A549 (cell line): ENCODE data around the gene SIRPD. TPM values are rescaled to one million over a fixed set of nuclear protein-coding genes. Genes with fewer than 3 reads are reported as not detected.

Experiments
- ATAC-seq, 2 experiments: fragments of 200-7000 bp in 1 of 2; fragments of >200 bp in 1 of 2; cut with Nextera tagmentation in 1 of 2; cut with Tn5 transposase in 1 of 2; 3 replicates each; pipeline versions ENCODE4 v1.8.0 to v1.9.1; 2018 to 2020; ENCODE audit warnings: mild to moderate bottlenecking in 1 of 2, moderate library complexity in 1 of 2
- CTCF ChIA-PET: fragments of 300-600 bp; sonication (Branson Sonifier 250); formaldehyde crosslinking; extraction: SDS; loops from one replicate; lab custom pipeline; 2021; ENCODE audit warnings: antibody characterized with exemption, inconsistent platforms; lab: Yijun Ruan, JAX
- POLR2A ChIA-PET: fragments of 350-600 bp; formaldehyde crosslinking; extraction: SDS; loops from one replicate; lab custom pipeline; 2021; ENCODE audit warnings: antibody characterized with exemption, inconsistent platforms; lab: Yijun Ruan, JAX
- DNase-seq, 2 experiments: peaks; one replicate each; pipeline versions ENCODE4 v3.0.0 to v3.0.0-alpha.2; 2011 to 2016; ENCODE audit warnings: low read depth in 1 of 2, low spot score in 1 of 2
- FAIRE-seq: peaks from 2 replicates; lab custom pipeline; 2011; peaks lifted over from hg19 to GRCh38; lab: Jason Lieb, UNC
- H3K27ac ChIP-seq, 2 experiments: fragments of >200 bp; sonication (Bioruptor Twin); formaldehyde crosslinking; 3 replicates each; pipeline ENCODE4 v1.5.1; 2016 to 2017
- H3K4me1 ChIP-seq: fragments of >200 bp; sonication (Bioruptor Twin); formaldehyde crosslinking; 3 replicates; pipeline ENCODE4 v1.6.1; 2016
- H3K4me2 ChIP-seq: fragments of >200 bp; sonication (Bioruptor Twin); formaldehyde crosslinking; 3 replicates; pipeline ENCODE4 v1.6.1; 2016
- H3K4me3 ChIP-seq: fragments of >200 bp; sonication (Bioruptor Twin); formaldehyde crosslinking; 3 replicates; pipeline ENCODE4 v1.5.1; 2016
- H3K9me3 ChIP-seq: fragments of >200 bp; sonication (Bioruptor Twin); formaldehyde crosslinking; 3 replicates; pipeline ENCODE4 v1.6.1; 2016
- BHLHE40 ChIP-seq: IDR thresholded peaks from 2 replicates; pipeline ENCODE4 v1.6.1; 2012; ENCODE audit warnings: low read depth, low read length, inconsistent platforms
- CBX2 ChIP-seq: fragments of 200-600 bp; sonication (generic); IDR thresholded peaks from 2 replicates; pipeline ENCODE4 v1.6.1; 2016; ENCODE audit warnings: low read depth, mild to moderate bottlenecking, borderline replicate concordance
- EHF ChIP-seq: fragments of 250-450 bp; sonication (Bioruptor Pico); IDR thresholded peaks from 2 replicates; pipeline ENCODE4 v1.5.0; 2020; ENCODE audit warnings: mild to moderate bottlenecking
- EHMT2 ChIP-seq: fragments of 200-600 bp; sonication (generic); IDR thresholded peaks from 2 replicates; pipeline ENCODE4 v1.6.1; 2016; ENCODE audit warnings: antibody characterized with exemption, low read depth, mild to moderate bottlenecking, moderate library complexity
- EP300 ChIP-seq, 2 experiments: fragments of >200 bp; sonication (Bioruptor Twin); formaldehyde crosslinking; IDR thresholded peaks; 2 replicates in 1 of 2; 3 replicates in 1 of 2; pipeline ENCODE4 v1.6.1; 2016 to 2017
- FOXS1 ChIP-seq: fragments of 250-450 bp; sonication (Bioruptor Pico); IDR thresholded peaks from 2 replicates; pipeline ENCODE4 v1.5.0; 2020; ENCODE audit warnings: mild to moderate bottlenecking, moderate library complexity
- GATA3 ChIP-seq: IDR thresholded peaks from 2 replicates; pipeline ENCODE4 v1.6.1; 2012; ENCODE audit warnings: borderline replicate concordance
- HDAC2 ChIP-seq: fragments of 200-600 bp; sonication (generic); IDR thresholded peaks from 2 replicates; pipeline ENCODE4 v1.6.1; 2016
- HOXA7 ChIP-seq: fragments of 250-450 bp; sonication (Bioruptor Pico); IDR thresholded peaks from 2 replicates; pipeline ENCODE4 v1.5.0; 2020; ENCODE audit warnings: mild to moderate bottlenecking, moderate library complexity
- HOXB13 ChIP-seq: fragments of 250-450 bp; sonication (Bioruptor Pico); IDR thresholded peaks from 2 replicates; pipeline ENCODE4 v1.5.0; 2020; ENCODE audit warnings: low read depth, mild to moderate bottlenecking, moderate library complexity
- HOXB5 ChIP-seq: fragments of 250-450 bp; sonication (Bioruptor Pico); IDR thresholded peaks from 2 replicates; pipeline ENCODE4 v1.5.0; 2020; ENCODE audit warnings: mild to moderate bottlenecking, moderate library complexity
- JUN ChIP-seq, 2 experiments: fragments of >200 bp; sonication (Bioruptor Twin); formaldehyde crosslinking; IDR thresholded peaks; 2 replicates in 1 of 2; 3 replicates in 1 of 2; pipeline ENCODE4 v1.6.1; 2016 to 2017
- KDM5A ChIP-seq: fragments of 200-600 bp; sonication (generic); IDR thresholded peaks from 2 replicates; pipeline ENCODE4 v1.6.1; 2016; ENCODE audit warnings: antibody characterized with exemption, mild to moderate bottlenecking
- MAFK ChIP-seq: fragments of 450-650 bp; IDR thresholded peaks from 2 replicates; pipeline ENCODE4 v1.6.1; 2014; ENCODE audit not compliant: partially characterized antibody
- MAZ ChIP-seq: fragments of 150-350 bp; IDR thresholded peaks from 2 replicates; pipeline ENCODE4 v1.6.1; 2014; ENCODE audit warnings: antibody characterized with exemption, low read depth, low read length, borderline replicate concordance
- NPAS2 ChIP-seq: fragments of 250-450 bp; sonication (Bioruptor Pico); IDR thresholded peaks from 2 replicates; pipeline ENCODE4 v1.8.0; 2022; ENCODE audit warnings: mild to moderate bottlenecking, moderate library complexity, borderline replicate concordance
- NR3C1 ChIP-seq: fragments of >200 bp; sonication (Bioruptor Twin); formaldehyde crosslinking; IDR thresholded peaks from 3 replicates; pipeline ENCODE4 v1.6.1; 2017
- RAD21 ChIP-seq, 2 experiments: fragments of >200 bp in 1 of 2; sonication (Bioruptor Twin) in 1 of 2; formaldehyde crosslinking in 1 of 2; IDR thresholded peaks in 1 of 2; conservative IDR thresholded peaks in 1 of 2; 2 replicates in 1 of 2; 3 replicates in 1 of 2; pipeline ENCODE4 v1.6.1; 2012 to 2018; ENCODE audit warnings: inconsistent platforms in 1 of 2
- RARB ChIP-seq: fragments of 250-450 bp; sonication (Bioruptor Pico); IDR thresholded peaks from 2 replicates; pipeline ENCODE4 v1.8.0; 2021; ENCODE audit warnings: mild to moderate bottlenecking, moderate library complexity
- SMC3 ChIP-seq: fragments of >200 bp; sonication (Bioruptor Twin); formaldehyde crosslinking; IDR thresholded peaks from 3 replicates; pipeline ENCODE4 v1.6.1; 2018; ENCODE audit warnings: inconsistent platforms
- SREBF2 ChIP-seq: fragments of 450-650 bp; IDR thresholded peaks from 2 replicates; pipeline ENCODE4 v1.6.1; 2014; ENCODE audit warnings: mild to moderate bottlenecking, moderate library complexity
- TP53 ChIP-seq: fragments of 250-450 bp; sonication (Bioruptor Pico); IDR thresholded peaks from 2 replicates; pipeline ENCODE4 v1.5.0; 2021; ENCODE audit warnings: mild to moderate bottlenecking, moderate library complexity
- ZC3H11A ChIP-seq: fragments of 450-650 bp; IDR thresholded peaks from 2 replicates; pipeline ENCODE4 v1.6.1; 2014; ENCODE audit warnings: antibody characterized with exemption, mild to moderate bottlenecking
- ZFP36 ChIP-seq: fragments of 450-650 bp; IDR thresholded peaks from 2 replicates; pipeline ENCODE4 v1.6.1; 2014; ENCODE audit warnings: borderline replicate concordance; ENCODE audit not compliant: partially characterized antibody
- WGBS: methylation state at CpG from one replicate; pipeline ENCODE4 v1.1.6; 2017; ENCODE audit errors: missing lambda C conversion rate; 5-methylcytosine and 5-hydroxymethylcytosine counted together
- polyA plus RNA-seq, 4 experiments: library from polyadenylated mRNA; depleted of rRNA in 3 of 4; stranded (reverse); fragments of >200 nt; fragmentation: RNase III in 1 of 4; extraction: RNeasy Plus Mini Kit Qiagen cat#74134 plus additional on column Dnase treatment in 1 of 4; gene quantifications; 2 replicates in 3 of 4; 3 replicates in 1 of 4; pipeline ENCODE4 v1.2.3, GENCODE V29; 2011 to 2017
- TF ChIP-seq, protein P1 (sequence below): fragments of >200 bp; sonication (Bioruptor Twin); formaldehyde crosslinking; IDR thresholded peaks from 3 replicates; pipeline ENCODE4 v1.6.1; 2016
- TF ChIP-seq, protein P2 (sequence below): fragments of 200-600 bp; sonication (generic); IDR thresholded peaks from 2 replicates; pipeline ENCODE4 v1.6.1; 2016; ENCODE audit warnings: antibody characterized with exemption, mild to moderate bottlenecking, moderate library complexity
- TF ChIP-seq, protein P3 (sequence below): fragments of 150-350 bp; IDR thresholded peaks from 2 replicates; pipeline ENCODE4 v1.6.1; 2014; ENCODE audit warnings: low read depth, mild to moderate bottlenecking, low read length
- TF ChIP-seq, protein P4 (sequence below): fragments of 250-450 bp; sonication (Bioruptor Pico); IDR thresholded peaks from 2 replicates; pipeline ENCODE4 v1.5.0; 2020; ENCODE audit warnings: low read depth, mild to moderate bottlenecking, moderate library complexity
- TF ChIP-seq, protein P5 (sequence below): IDR thresholded peaks from 2 replicates; pipeline ENCODE4 v1.6.1; 2012; ENCODE audit warnings: low read depth, borderline replicate concordance
- TF ChIP-seq, protein P6 (sequence below): fragments of >200 bp; sonication (Bioruptor Twin); formaldehyde crosslinking; IDR thresholded peaks from 2 replicates; pipeline ENCODE4 v1.6.1; 2016

The SIRPD gene
- polyA plus RNA-seq, 2 of the 4 experiments (the other 2 are of a cell fraction): not detected

DNA sequence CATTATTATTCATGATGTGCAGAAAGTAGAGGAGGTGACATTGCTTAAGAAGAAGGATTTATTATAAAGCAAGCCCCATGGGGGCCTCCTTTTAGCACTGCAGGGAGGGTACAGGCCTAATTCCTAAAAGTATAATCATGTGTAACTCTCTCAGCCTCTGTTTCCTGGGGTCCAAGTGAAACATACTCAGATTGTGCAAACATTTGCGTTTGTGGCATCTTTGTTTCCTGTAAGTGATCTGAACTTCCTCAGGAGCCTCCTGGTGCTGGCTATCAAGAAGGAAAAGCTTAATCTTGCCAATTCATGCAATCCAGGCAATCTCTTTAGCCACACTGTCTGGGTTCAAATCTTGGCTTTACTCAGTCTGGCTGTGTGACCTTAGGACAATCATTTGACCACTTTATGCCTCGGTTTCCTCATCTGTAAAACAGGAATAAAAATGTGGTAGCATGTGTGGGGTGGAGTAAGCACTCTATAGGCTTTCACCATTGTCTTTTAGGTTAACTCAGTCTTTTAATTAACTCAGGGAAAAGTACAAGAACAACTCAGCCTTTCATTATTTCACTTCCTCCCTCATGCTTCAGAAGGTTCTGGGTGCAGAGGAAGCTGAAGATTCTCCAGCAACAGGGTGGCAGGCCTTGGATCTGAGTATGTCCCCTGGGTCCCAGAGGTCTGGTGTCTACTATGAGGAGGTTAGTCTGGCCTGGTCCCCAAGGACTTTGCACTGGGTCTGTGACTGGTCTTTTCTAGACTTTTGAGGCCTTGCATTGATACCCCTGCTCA, 65.5 kb downstream of the SIRPD start (continued):
- TF ChIP-seq, protein P1, sequence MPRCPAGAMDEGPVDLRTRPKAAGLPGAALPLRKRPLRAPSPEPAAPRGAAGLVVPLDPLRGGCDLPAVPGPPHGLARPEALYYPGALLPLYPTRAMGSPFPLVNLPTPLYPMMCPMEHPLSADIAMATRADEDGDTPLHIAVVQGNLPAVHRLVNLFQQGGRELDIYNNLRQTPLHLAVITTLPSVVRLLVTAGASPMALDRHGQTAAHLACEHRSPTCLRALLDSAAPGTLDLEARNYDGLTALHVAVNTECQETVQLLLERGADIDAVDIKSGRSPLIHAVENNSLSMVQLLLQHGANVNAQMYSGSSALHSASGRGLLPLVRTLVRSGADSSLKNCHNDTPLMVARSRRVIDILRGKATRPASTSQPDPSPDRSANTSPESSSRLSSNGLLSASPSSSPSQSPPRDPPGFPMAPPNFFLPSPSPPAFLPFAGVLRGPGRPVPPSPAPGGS: no peak

DNA sequence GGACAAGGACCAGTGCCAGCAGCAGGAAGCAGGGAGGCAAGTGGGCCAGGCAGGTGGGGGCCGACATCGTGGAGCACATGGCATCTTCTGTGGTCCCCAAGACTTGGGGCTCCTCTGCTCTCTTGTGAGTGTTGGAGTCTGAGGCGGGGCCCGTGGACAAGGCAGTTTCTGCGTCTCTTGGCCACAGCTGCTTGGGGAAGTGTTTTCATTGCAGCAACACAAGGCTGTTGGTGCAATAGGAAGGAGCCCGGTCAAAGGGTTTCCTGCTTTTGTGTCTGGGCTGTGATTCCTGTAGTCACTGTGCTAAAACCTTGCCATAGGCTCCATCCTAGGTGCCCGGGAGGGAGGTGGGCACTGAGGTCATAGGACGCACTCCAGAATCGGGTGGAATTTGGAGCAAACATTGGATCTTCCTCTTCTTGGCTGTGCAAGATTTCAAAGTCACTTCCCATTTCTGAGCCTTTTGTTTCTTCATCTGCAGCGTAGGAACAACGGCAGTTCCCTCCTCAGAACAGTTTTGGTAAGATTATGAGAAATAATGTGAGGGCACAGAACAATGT, 66.1 kb downstream of the SIRPD start, which contains the start of gene SIRPB2:
TSS of gene SIRPB2 (minus strand) at position 140 of the 560 bp plus-strand sequence. CDS start at position 79, 61 bp downstream.
- WGBS: 59% methylated on average over 11 of the region's 11 CpGs
- POLR2A ChIA-PET: no interaction called here

DNA sequence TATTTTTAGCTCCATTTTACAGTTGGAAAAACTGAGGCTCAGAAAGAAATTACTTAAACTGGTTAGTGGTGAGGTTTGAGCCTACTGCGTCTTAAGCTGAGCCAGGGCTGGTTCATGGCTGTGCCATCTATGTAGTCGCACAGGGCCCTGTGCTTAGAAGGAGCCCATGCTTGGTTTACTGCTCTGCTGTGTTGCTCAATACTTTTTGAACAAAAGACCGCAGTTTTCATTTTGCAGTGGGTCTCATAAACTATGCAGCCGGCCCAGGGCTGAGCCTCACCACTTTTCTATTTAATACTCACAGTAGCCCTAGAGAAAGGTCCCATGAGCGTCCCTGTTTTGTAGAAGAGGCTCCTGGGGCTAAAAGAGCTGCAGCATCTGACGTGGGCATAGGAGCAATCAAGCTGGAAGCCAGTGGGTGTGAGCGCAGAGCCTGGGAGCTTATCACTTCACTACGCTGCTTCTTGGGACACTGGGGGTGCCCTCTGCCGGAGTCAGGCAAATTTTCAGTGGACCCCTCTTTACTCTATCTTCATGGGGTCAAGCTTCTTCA, 66.8 kb downstream of the SIRPD start:
- Histone ChIP-seq H3K4me1 (0 out of 3 replicates have a peak, but pooled peaks cover 3% of the 10 kb centered on the region), H3K4me3 (no peak overlapping the region), H3K9me3 (no peaks in the 10 kb centered on the region), H3K27ac (no peak overlapping the region), H3K4me2 (no peak overlapping the region)
- CTCF ChIA-PET: interaction anchor here (0.8 to 12.7 kb wide), 9 partner anchors 8 to 166 kb away, joined by 3 to 129 read pairs (median 3); partner anchors contain the start of gene NSFL1C
- POLR2A ChIA-PET: no interaction called here
- 55% methylated on average over 9 of the region's 9 CpGs for WGBS
- ATAC-seq (no peak), DNase-seq (no peak), FAIRE-seq (no peak)
- TF ChIP-seq HOXB13: no peak
- TF ChIP-seq EHF: no peak
- no peak for TF ChIP-seq EP300 (IDR thresholded peaks at IDR 0.05)
- TF ChIP-seq JUN (IDR thresholded peaks at IDR 0.05): no peak
- TF ChIP-seq, protein P2, sequence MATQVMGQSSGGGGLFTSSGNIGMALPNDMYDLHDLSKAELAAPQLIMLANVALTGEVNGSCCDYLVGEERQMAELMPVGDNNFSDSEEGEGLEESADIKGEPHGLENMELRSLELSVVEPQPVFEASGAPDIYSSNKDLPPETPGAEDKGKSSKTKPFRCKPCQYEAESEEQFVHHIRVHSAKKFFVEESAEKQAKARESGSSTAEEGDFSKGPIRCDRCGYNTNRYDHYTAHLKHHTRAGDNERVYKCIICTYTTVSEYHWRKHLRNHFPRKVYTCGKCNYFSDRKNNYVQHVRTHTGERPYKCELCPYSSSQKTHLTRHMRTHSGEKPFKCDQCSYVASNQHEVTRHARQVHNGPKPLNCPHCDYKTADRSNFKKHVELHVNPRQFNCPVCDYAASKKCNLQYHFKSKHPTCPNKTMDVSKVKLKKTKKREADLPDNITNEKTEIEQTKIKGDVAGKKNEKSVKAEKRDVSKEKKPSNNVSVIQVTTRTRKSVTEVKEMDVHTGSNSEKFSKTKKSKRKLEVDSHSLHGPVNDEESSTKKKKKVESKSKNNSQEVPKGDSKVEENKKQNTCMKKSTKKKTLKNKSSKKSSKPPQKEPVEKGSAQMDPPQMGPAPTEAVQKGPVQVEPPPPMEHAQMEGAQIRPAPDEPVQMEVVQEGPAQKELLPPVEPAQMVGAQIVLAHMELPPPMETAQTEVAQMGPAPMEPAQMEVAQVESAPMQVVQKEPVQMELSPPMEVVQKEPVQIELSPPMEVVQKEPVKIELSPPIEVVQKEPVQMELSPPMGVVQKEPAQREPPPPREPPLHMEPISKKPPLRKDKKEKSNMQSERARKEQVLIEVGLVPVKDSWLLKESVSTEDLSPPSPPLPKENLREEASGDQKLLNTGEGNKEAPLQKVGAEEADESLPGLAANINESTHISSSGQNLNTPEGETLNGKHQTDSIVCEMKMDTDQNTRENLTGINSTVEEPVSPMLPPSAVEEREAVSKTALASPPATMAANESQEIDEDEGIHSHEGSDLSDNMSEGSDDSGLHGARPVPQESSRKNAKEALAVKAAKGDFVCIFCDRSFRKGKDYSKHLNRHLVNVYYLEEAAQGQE: no peak
- TF ChIP-seq, protein P3, sequence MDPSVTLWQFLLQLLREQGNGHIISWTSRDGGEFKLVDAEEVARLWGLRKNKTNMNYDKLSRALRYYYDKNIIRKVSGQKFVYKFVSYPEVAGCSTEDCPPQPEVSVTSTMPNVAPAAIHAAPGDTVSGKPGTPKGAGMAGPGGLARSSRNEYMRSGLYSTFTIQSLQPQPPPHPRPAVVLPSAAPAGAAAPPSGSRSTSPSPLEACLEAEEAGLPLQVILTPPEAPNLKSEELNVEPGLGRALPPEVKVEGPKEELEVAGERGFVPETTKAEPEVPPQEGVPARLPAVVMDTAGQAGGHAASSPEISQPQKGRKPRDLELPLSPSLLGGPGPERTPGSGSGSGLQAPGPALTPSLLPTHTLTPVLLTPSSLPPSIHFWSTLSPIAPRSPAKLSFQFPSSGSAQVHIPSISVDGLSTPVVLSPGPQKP: no peak
- no peak for TF ChIP-seq SREBF2
- TF ChIP-seq, protein P4, sequence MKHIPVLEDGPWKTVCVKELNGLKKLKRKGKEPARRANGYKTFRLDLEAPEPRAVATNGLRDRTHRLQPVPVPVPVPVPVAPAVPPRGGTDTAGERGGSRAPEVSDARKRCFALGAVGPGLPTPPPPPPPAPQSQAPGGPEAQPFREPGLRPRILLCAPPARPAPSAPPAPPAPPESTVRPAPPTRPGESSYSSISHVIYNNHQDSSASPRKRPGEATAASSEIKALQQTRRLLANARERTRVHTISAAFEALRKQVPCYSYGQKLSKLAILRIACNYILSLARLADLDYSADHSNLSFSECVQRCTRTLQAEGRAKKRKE (CRISPR knock-in tag): no peak
- no peak for TF ChIP-seq HDAC2
- TF ChIP-seq CBX2: no peak
- no peak for TF ChIP-seq MAZ
- no peak for TF ChIP-seq RARB (CRISPR knock-in tag)
- TF ChIP-seq ZC3H11A: no peak
- no peak for TF ChIP-seq FOXS1

More for the DNA sequence above, 66.1 kb downstream of the SIRPD start, which contains the start of gene SIRPB2:
- H3K4me1 ChIP-seq: 0 out of 3 replicates have a peak, but pooled peaks cover 3% of the 10 kb centered on the region
- CTCF ChIA-PET: interaction anchor here (0.8 to 12.7 kb wide), 5 partner anchors 12 to 167 kb away, joined by 3 to 129 read pairs (median 3); partner anchors contain the start of gene NSFL1C
- no peak within 1 kb of the TSS for H3K4me3 ChIP-seq
- FAIRE-seq: no peak
- no peaks in the 10 kb centered on the region for H3K9me3 ChIP-seq
- H3K27ac ChIP-seq: no peak within 1 kb of the TSS
- no peak within 1 kb of the TSS; the same call in 2 of the 3 replicates for H3K4me2 ChIP-seq
- ATAC-seq: no peak
- no peak for DNase-seq
- no peak for TF ChIP-seq EP300 (IDR thresholded peaks at IDR 0.05)
- TF ChIP-seq SMC3: no peak
- no peak for TF ChIP-seq TP53
- TF ChIP-seq HOXA7: no peak
- TF ChIP-seq HOXB5 (CRISPR knock-in tag): no peak
- no peak for TF ChIP-seq BHLHE40
- no peak for TF ChIP-seq KDM5A
- no peak for TF ChIP-seq NPAS2 (CRISPR knock-in tag)
- TF ChIP-seq RAD21 (conservative IDR thresholded peaks at IDR 0.05 in 1 of 2, IDR thresholded peaks at IDR 0.05 in 1 of 2): no peak
- TF ChIP-seq FOXS1: no peak
- TF ChIP-seq GATA3: no peak
- TF ChIP-seq MAFK: no peak
- TF ChIP-seq NR3C1: no peak
- TF ChIP-seq, protein P4 (CRISPR knock-in tag): no peak
- TF ChIP-seq CBX2: no peak
- no peak for TF ChIP-seq ZFP36
- TF ChIP-seq, protein P5, sequence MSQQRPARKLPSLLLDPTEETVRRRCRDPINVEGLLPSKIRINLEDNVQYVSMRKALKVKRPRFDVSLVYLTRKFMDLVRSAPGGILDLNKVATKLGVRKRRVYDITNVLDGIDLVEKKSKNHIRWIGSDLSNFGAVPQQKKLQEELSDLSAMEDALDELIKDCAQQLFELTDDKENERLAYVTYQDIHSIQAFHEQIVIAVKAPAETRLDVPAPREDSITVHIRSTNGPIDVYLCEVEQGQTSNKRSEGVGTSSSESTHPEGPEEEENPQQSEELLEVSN: no peak
- TF ChIP-seq, protein P6, sequence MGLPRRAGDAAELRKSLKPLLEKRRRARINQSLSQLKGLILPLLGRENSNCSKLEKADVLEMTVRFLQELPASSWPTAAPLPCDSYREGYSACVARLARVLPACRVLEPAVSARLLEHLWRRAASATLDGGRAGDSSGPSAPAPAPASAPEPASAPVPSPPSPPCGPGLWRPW: no peak
- TF ChIP-seq EHMT2: no peak
